H9 (cell line): ENCODE measurements around the gene TMEM135. TPM values are rescaled to one million over a fixed set of nuclear protein-coding genes. Genes with fewer than 3 reads are reported as not detected.

Source experiments
- DNase-seq: peaks from one replicate; pipeline ENCODE4 v3.0.0-alpha.2; 2017
- H2AFZ ChIP-seq: one replicate; pipeline ENCODE4 v1.6.1; 2013; ENCODE audit warnings: mild to moderate bottlenecking, low read length, control low read depth, moderate library complexity
- H2AK5ac ChIP-seq: 2 replicates; pipeline ENCODE4 v1.6.1; 2013; ENCODE audit warnings: low read length, control low read depth, mixed read lengths; ENCODE audit not compliant: insufficient read length
- H2BK120ac ChIP-seq: one replicate; pipeline ENCODE4 v1.6.1; 2013; ENCODE audit warnings: low read depth, mild to moderate bottlenecking, low read length, control low read depth, inconsistent platforms; ENCODE audit not compliant: poor library complexity, severe bottlenecking
- H2BK12ac ChIP-seq: 2 replicates; pipeline ENCODE4 v1.6.1; 2013; ENCODE audit warnings: low read length, control low read depth, mixed read lengths, low read depth; ENCODE audit not compliant: insufficient read length
- H2BK15ac ChIP-seq: 2 replicates; pipeline ENCODE4 v1.6.1; 2013; ENCODE audit warnings: low read depth, low read length, control low read depth
- H2BK20ac ChIP-seq: one replicate; pipeline ENCODE4 v1.6.1; 2013; ENCODE audit warnings: low read depth, mild to moderate bottlenecking, low read length, control low read depth, inconsistent platforms; ENCODE audit not compliant: poor library complexity, severe bottlenecking
- H2BK5ac ChIP-seq: 2 replicates; pipeline ENCODE4 v1.6.1; 2013; ENCODE audit warnings: low read length, control low read depth, mixed read lengths; ENCODE audit not compliant: insufficient read length
- H3K14ac ChIP-seq: 2 replicates; pipeline ENCODE4 v1.6.1; 2013; ENCODE audit warnings: low read length, control low read depth; ENCODE audit not compliant: insufficient read depth
- H3K18ac ChIP-seq: 2 replicates; pipeline ENCODE4 v1.6.1; 2013; ENCODE audit warnings: low read depth, mild to moderate bottlenecking, mixed read lengths, low read length, control low read depth; ENCODE audit not compliant: insufficient read length
- H3K23ac ChIP-seq: 2 replicates; pipeline ENCODE4 v1.6.1; 2013; ENCODE audit warnings: low read length, control low read depth, mixed read lengths, low read depth; ENCODE audit not compliant: insufficient read length
- H3K23me2 ChIP-seq: 2 replicates; pipeline ENCODE4 v1.6.1; 2013; ENCODE audit warnings: low read depth, mild to moderate bottlenecking, mixed read lengths, low read length, control low read depth; ENCODE audit not compliant: insufficient read length, poor library complexity, severe bottlenecking
- H3K27ac ChIP-seq: 2 replicates; pipeline ENCODE4 v1.5.1; 2013; ENCODE audit warnings: low read length, control low read depth, mixed read lengths, low read depth; ENCODE audit not compliant: insufficient read length
- H3K27me3 ChIP-seq: 2 replicates; pipeline ENCODE4 v1.6.1; 2013; ENCODE audit warnings: low read length, control low read depth, inconsistent platforms; ENCODE audit not compliant: insufficient read depth
- H3K4ac ChIP-seq: 2 replicates; pipeline ENCODE4 v1.6.1; 2013; ENCODE audit warnings: low read depth, mild to moderate bottlenecking, control low read depth, inconsistent platforms, low read length, moderate library complexity
- H3K4me1 ChIP-seq: 2 replicates; pipeline ENCODE4 v1.6.1; 2013; ENCODE audit warnings: low read length, control low read depth, inconsistent platforms; ENCODE audit not compliant: insufficient read depth
- H3K4me2 ChIP-seq: 2 replicates; pipeline ENCODE4 v1.6.1; 2013; ENCODE audit warnings: low read length, control low read depth, mixed read lengths; ENCODE audit not compliant: insufficient read length, insufficient read depth
- H3K56ac ChIP-seq: 2 replicates; pipeline ENCODE4 v1.6.1; 2013; ENCODE audit warnings: low read depth, mild to moderate bottlenecking, mixed read lengths, low read length, control low read depth; ENCODE audit not compliant: insufficient read length
- H3K79me1 ChIP-seq: 2 replicates; pipeline ENCODE4 v1.6.1; 2013; ENCODE audit warnings: low read depth, mild to moderate bottlenecking, moderate library complexity, low read length, control low read depth, inconsistent platforms; ENCODE audit not compliant: insufficient read depth, poor library complexity, severe bottlenecking
- H3K79me2 ChIP-seq: 2 replicates; pipeline ENCODE4 v1.6.1; 2013; ENCODE audit warnings: low read length, control low read depth, inconsistent platforms; ENCODE audit not compliant: insufficient read depth
- H3K9ac ChIP-seq: 2 replicates; pipeline ENCODE4 v1.6.1; 2013; ENCODE audit warnings: low read length, control low read depth, mixed read lengths; ENCODE audit not compliant: insufficient read length; ENCODE audit errors: extremely low read depth
- H3K9me3 ChIP-seq: one replicate; pipeline ENCODE4 v1.6.1; 2013; ENCODE audit warnings: low read depth, low read length, inconsistent platforms; ENCODE audit not compliant: control insufficient read depth
- H3T11ph ChIP-seq: one replicate; pipeline ENCODE4 v1.6.1; 2013; ENCODE audit warnings: mild to moderate bottlenecking, low read length, control low read depth, inconsistent platforms
- H4K20me1 ChIP-seq: one replicate; pipeline ENCODE4 v1.6.1; 2013; ENCODE audit not compliant: control insufficient read depth, insufficient read length, insufficient read depth
- H4K5ac ChIP-seq: 2 replicates; pipeline ENCODE4 v1.6.1; 2013; ENCODE audit warnings: low read depth, mild to moderate bottlenecking, mixed read lengths, low read length, control low read depth; ENCODE audit not compliant: insufficient read length
- H4K8ac ChIP-seq: replicated peaks from 2 replicates; pipeline ENCODE4 v1.6.1; 2013; ENCODE audit warnings: low read length, control low read depth, mixed read lengths, low read depth; ENCODE audit not compliant: insufficient read length
- H4K91ac ChIP-seq: 2 replicates; pipeline ENCODE4 v1.6.1; 2013; ENCODE audit warnings: low read depth, mild to moderate bottlenecking, moderate library complexity, mixed read lengths, low read length, control low read depth; ENCODE audit not compliant: insufficient read length
- H3K27ac Mint-ChIP-seq, 3 experiments: 2 replicates in 2 of 3; 3 replicates in 1 of 3; pipeline ENCODE4 v1.8.0; 2020 to 2021; ENCODE audit warnings: mixed read lengths in 3 of 3, mild to moderate bottlenecking in 1 of 3, moderate library complexity in 1 of 3
- H3K27me3 Mint-ChIP-seq: 2 replicates; pipeline ENCODE4 v1.8.0; 2021; ENCODE audit warnings: low read depth, mild to moderate bottlenecking, moderate library complexity, mixed read lengths
- H3K36me3 Mint-ChIP-seq, 3 experiments: 2 replicates in 2 of 3; 3 replicates in 1 of 3; pipeline ENCODE4 v1.8.0; 2020 to 2021; ENCODE audit warnings: low read depth in 3 of 3, mixed read lengths in 3 of 3; ENCODE audit not compliant: insufficient read depth in 1 of 3
- H3K4me1 Mint-ChIP-seq, 2 experiments: 2 replicates each; pipeline ENCODE4 v1.8.0; 2020; ENCODE audit warnings: mixed read lengths in 2 of 2
- H3K4me3 Mint-ChIP-seq, 2 experiments: 2 replicates in 1 of 2; 3 replicates in 1 of 2; pipeline ENCODE4 v1.8.0; 2020 to 2021; ENCODE audit warnings: mild to moderate bottlenecking in 2 of 2, mixed read lengths in 2 of 2, moderate library complexity in 1 of 2
- H3K9me3 Mint-ChIP-seq, 2 experiments: 2 replicates in 1 of 2; 3 replicates in 1 of 2; pipeline ENCODE4 v1.8.0; 2020; ENCODE audit warnings: mild to moderate bottlenecking in 2 of 2, mixed read lengths in 2 of 2, moderate library complexity in 1 of 2
- WGBS: extraction: QIAGEN DNeasy Blood & Tissue Kit; methylation state at CpG from one replicate; pipeline ENCODE4 v1.1.7; 2013; ENCODE audit warnings: missing lambda C conversion rate, low lambda C conversion rate, mixed read lengths; ENCODE audit not compliant: insufficient read length; ENCODE audit errors: extremely low coverage; 5-methylcytosine and 5-hydroxymethylcytosine counted together
- total RNA-seq: library from RNA; stranded (reverse); gene quantifications from 2 replicates; pipeline ENCODE4 v1.2.1, GENCODE V29; 2021
- TF ChIP-seq, protein P1 (sequence below): fragments of 200-600 bp; sonication (generic); conservative IDR thresholded peaks from 3 replicates; pipeline ENCODE4 v1.8.0; 2021; ENCODE audit warnings: antibody characterized with exemption, mild to moderate bottlenecking

Gene TMEM135
- total RNA-seq, 1 experiment from 2014 or later, result 25.2 TPM

DNA sequence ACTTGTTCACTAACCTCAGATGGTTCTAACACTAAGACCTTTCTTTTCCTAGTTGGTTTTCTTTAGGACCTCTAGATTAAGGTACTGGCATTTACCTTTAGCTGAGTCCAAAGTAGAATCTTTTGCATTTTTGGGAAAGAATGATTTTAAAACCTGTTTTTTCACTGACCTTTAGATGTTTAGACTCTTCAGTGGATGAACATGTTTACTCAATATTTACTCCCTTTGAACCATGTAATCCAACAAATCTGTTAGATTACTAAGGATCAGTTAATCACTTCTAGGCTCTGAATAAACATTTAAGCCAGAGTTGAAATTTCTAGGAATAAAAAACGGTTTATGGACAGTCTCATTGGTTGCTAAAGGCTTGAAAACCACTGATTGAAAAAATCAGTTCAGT lies 6.2 kb downstream of the TMEM135 start:
- no peaks in the 10 kb centered on the region for H3K27me3 Mint-ChIP-seq
- peaks cover 19 to 23% (median 21%) of the 10 kb centered on the region in 3 experiments; a peak in 6 of 7 replicates for H3K36me3 Mint-ChIP-seq
- no peak overlapping the region for H4K91ac ChIP-seq
- no peak overlapping the region for H3K4me3 Mint-ChIP-seq
- H2BK5ac ChIP-seq, result no peak overlapping the region
- no peak overlapping the region for H3K9ac ChIP-seq
- no peak overlapping the region for H3K23ac ChIP-seq
- peaks cover 7% of the 10 kb centered on the region; the same call in 1 of the 2 replicates for H3K79me2 ChIP-seq
- TF ChIP-seq, protein P1, sequence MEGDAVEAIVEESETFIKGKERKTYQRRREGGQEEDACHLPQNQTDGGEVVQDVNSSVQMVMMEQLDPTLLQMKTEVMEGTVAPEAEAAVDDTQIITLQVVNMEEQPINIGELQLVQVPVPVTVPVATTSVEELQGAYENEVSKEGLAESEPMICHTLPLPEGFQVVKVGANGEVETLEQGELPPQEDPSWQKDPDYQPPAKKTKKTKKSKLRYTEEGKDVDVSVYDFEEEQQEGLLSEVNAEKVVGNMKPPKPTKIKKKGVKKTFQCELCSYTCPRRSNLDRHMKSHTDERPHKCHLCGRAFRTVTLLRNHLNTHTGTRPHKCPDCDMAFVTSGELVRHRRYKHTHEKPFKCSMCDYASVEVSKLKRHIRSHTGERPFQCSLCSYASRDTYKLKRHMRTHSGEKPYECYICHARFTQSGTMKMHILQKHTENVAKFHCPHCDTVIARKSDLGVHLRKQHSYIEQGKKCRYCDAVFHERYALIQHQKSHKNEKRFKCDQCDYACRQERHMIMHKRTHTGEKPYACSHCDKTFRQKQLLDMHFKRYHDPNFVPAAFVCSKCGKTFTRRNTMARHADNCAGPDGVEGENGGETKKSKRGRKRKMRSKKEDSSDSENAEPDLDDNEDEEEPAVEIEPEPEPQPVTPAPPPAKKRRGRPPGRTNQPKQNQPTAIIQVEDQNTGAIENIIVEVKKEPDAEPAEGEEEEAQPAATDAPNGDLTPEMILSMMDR, result no peak
- no peak overlapping the region for H3K27ac Mint-ChIP-seq
- DNase-seq, result no peak
- no peak overlapping the region for H3K18ac ChIP-seq
- peaks cover 33 to 36% of the 10 kb centered on the region in 2 experiments for H3K4me1 Mint-ChIP-seq
- no peak overlapping the region for H2BK20ac ChIP-seq
- H3K23me2 ChIP-seq, result no peaks in the 10 kb centered on the region
- H4K8ac ChIP-seq, result no peak overlapping the region
- no peak overlapping the region for H3K27ac ChIP-seq
- H3K9me3 Mint-ChIP-seq, result peaks cover 7 to 11% of the 10 kb centered on the region in 2 experiments; a peak in 4 of 5 replicates
- no peak overlapping the region for H3K4ac ChIP-seq
- H3K56ac ChIP-seq, result no peak overlapping the region
- WGBS, result no CpG with 5 or more reads among the region's 1 CpG
- no peak overlapping the region for H3K4me2 ChIP-seq
- H2BK12ac ChIP-seq, result no peak overlapping the region
- no peak overlapping the region for H2AK5ac ChIP-seq
- no peak overlapping the region for H2BK120ac ChIP-seq
- no peak overlapping the region for H2AFZ ChIP-seq
- no peak overlapping the region for H3K14ac ChIP-seq
- H3K9me3 ChIP-seq, result no peaks in the 10 kb centered on the region
- H3K79me1 ChIP-seq, result peaks cover 6% of the 10 kb centered on the region
- H3K4me1 ChIP-seq, result no peaks in the 10 kb centered on the region; the same call in 1 of the 2 replicates
- H4K5ac ChIP-seq, result no peak overlapping the region
- H4K20me1 ChIP-seq, result no peaks in the 10 kb centered on the region
- H3K27me3 ChIP-seq, result no peaks in the 10 kb centered on the region
- no peak overlapping the region for H2BK15ac ChIP-seq
- H3T11ph ChIP-seq, result no peak overlapping the region
